NCI-H1417 (cell line): ENCODE measurements around the gene PAIP1.
"Not testable (repeated sequence)": the region's sequence is repeated elsewhere in the genome, so short reads cannot be mapped to it uniquely, and the experiment has no call there.

Experiments used
- DNase-seq, 3 experiments: peaks; one replicate each; lab custom pipeline; 2025; lab: John Stamatoyannopoulos, UW

PAIP1 gene

GRCh38 chr5:43515678-43516048, 41.2 kb downstream of the PAIP1 start:
- no peak for DNase-seq

DNA sequence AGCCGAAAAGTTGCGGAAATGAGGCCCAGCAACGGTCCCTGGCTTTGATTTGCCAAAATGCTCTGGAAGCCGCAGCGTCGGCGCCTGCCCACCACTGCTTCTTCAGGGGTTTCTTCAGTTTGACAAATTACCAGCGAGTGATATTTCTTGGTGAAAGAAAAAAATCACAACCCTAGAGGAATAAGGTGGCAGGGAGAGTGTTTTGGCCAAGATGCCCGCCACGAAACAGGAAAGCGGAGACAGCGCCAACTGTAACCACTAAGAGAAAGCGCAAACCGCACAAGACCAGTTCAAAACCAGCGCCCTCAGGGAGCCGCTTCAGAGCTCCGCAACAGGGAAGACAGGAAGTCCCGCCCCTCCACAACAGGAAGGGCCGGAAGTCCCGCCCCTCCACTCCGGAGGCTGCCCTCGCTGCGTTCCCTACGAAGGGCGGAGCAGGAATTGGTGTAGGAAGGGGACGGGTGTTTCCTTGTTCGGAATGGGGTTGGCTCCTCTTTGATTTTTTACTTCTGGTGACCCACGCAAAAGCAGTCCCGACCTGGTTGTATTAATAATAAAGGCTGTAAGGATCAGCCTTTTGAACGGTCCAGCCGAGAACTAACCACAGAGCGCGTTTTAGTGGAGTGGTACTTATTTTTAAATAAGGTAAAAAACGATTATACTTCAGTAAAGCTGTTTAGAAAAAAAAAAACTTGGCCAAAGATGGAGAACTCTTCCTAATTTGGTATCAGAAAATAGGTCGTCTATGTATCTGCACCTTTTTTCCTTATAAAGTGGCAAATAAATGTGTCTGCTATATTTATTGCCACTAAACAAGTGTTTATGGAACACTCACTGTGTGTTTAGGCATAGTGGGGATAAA, 41.8 kb downstream of the PAIP1 start, which contains the start of gene C5orf34:
Gene C5orf34 (minus strand): TSS at position 333 of the 862 bp plus-strand sequence. CDS start 5,809 bp downstream, outside the sequence.
- peak; percentile 95 to 99 (median 98) for DNase-seq

DNA sequence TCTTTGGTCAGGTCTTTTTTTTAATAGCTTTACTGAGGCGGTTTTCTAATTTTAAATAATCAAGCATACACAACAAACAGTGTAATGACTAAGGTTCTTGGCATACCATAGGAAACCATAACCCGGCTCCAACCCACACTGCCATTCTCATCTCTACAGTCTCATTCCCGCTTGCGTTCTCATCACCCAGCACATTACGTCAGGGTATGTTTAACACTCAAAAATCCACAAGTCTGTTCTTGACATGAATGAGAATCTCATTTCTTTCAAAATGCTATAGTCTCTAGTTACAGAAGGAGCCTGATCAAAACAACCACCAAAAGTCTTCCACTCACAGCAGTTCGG, 42.4 kb downstream of the PAIP1 start:
- peak in 1 of 3 experiments; percentile 77 for DNase-seq

- DNase-seq = peak in 1 of 3 experiments; percentile 54
Observed at GRCh38 chr5:43514025-43514424, 42.9 kb downstream of the PAIP1 start.

- DNase-seq = not testable (repeated sequence)
Observed at GRCh38 chr5:43511062-43511461, 45.8 kb downstream of the PAIP1 start.

GRCh38 chr5:43498581-43498980, 58.3 kb downstream of the PAIP1 start:
- DNase-seq = no peak

DNA sequence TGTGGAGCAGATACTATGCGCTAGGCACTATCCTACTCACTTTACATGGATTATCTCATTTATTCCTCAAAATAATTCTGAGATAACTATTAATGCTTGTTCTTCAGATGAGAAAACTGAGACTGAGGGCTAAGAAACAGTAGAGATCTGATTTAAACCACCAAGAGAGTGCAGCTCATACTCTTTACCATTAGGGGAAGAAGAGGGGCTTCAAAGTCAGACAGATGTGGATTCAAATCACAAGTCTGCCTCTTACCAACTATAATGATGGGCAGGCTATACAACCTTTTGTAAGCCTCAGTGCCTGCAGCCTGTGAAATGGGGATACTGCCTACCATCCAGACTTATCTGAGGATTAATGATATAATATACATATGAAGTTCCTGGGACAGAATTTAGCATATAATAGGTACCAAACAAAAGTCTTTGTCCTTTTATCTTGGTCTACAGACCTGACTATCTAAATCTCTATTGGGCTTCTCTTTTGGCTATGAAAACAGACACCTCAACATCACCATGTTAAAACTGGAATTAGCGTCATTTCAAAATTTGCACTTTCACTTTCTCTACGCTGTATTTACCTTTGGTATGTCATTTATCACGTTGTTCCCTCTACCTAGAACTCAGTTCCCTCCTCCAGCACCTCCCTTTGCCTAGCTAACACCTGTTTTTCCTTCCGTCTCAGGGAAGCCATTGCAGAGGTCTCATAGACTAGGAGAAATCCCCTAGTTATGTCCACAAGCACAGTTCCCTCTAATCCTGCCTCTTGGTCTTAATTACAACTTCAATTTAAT, 59.4 kb downstream of the PAIP1 start:
- DNase-seq = no peak

DNA sequence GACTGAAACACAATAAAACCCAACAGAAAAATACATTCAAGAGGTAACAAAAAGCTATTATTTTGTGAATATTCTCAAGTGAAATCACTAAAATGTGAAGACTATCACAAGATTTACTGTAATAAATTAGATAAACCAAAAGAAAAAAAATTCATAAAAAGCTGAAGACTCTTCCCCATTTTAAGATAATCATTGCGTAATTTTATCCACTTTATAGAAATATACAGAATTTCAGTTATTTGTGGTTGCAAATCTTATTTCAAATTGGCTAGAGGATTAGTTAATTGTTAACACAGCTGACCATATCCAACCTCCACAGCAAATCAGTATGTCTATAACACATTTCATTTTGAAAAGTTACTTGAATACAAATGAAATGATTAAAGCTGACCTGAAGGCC, 65.6 kb downstream of the PAIP1 start:
- no peak for DNase-seq

GRCh38 chr5:43486353-43486752, 70.5 kb downstream of the PAIP1 start:
- DNase-seq = no peak

DNA sequence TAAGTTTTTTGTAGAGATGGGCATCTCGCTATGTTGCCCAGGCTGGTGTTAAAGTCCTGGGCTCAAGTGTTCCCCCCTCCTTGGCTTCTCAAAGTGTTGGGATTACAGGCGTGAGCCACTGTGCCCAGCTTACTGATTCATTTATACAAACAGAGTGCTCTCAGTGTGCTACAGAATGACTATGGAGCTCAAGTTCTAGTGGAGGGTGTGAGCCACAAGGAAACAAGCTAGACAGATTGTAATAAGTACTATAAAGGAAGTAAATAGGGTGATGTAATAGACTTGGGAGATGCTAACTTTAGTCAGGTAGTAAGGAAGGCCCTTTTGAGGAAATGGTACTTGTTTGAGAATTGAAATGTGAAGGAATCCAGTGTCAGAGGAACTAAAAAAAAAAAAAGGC, 71.5 kb downstream of the PAIP1 start:
- DNase-seq = no peak

- peak; percentile 92 to 94 (median 92) for DNase-seq
Observed at GRCh38 chr5:43484106-43484849, 72.6 kb downstream of the PAIP1 start.

DNA sequence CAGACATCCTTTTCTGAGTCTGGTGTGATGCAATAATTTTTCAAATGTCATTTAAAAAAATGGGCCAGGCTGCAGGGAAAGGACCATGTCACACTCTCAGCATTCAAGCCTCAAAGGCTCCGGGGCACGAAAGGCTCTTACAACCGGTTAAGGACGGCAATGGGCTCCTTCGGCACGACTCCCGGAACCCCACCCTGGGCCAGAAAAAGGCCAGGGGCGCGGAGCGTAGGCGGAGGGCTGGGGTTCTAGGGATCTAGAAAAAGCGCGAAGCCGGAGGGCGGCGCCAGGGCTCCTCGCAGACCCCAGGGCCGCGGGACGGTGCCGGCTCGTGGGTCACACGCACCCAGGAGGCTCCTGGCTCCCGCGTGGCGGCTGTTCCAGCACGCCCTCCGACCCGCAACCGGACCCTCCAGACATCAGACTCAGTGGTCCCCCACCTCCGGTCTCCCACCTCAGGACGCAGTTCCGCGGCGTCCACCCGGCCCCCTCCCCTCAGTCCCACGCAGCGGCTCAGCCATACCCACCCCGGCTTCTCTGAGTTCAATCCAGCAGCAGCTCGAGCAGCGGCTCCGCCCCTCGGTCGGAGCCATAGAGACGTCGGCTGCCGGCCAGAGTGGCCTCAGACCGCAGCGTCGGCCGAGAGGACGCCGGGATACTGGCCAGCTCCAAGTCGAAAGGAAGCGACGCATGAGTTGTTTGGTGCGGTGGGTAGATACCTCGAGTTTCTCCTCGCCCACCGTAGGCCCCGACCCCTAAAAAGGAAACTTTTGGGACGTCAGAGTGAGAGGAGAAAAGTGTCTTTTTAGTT, 73.4 kb downstream of the PAIP1 start, which contains the start of gene TMEM267:
Gene TMEM267 (minus strand): TSS at position 568 of the 808 bp plus-strand sequence. CDS start 29,896 bp downstream, outside the sequence.
- peak; percentile 95 to 98 (median 96) for DNase-seq

DNA sequence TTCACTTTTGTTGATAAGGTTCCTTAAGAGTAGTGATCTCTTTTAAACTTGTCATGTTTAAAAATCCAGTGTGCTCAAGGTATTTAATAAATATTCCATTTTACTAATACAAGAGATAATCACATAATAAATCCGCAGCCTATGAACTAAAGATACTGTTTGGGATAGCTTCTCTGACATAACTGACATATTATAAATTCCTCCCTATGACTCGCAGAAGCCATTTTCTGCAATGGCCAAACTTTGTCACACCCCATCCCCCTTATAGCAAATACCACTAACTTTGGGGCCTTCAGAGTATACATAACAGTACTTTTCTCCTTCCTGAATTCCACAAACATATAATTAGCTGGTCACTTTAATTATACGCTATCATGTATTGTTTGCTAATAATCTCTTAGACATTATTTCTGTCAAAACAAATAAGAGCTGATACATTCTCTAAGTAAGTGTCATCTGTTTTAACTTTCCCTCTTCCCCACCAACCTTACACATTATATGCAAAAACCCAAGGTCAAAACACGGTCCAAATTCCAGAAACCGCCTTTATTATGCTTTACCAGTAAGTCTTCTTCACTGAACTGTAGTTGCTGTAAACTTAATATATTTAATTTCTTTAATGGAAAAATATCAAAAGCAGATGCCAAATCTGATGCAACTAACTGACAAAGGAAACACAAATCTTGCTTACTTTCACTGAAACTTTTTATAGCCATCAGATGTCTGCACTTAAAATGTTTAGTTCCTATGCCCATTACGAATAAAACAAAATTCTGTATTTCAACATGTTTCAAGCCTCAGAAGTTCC, 74.2 kb downstream of the PAIP1 start:
- peak in 1 of 3 experiments; percentile 59 for DNase-seq
